Brain microvascular endothelial cell (primary cell): ENCODE results near the gene DES.

Experiments
- DNase-seq: peaks from one replicate; pipeline ENCODE4 v3.0.0-alpha.2; 2020
- H3K27ac ChIP-seq: fragments of 250-450 bp; sonication (Bioruptor Pico); 2 replicates; pipeline ENCODE4 v1.5.1; 2020; ENCODE audit warnings: mild to moderate bottlenecking, moderate library complexity
- H3K27me3 ChIP-seq: fragments of 250-450 bp; sonication (Bioruptor Pico); replicated peaks from 2 replicates; pipeline ENCODE4 v1.5.1; 2020; ENCODE audit warnings: mild to moderate bottlenecking
- H3K36me3 ChIP-seq: fragments of 250-450 bp; sonication (Bioruptor Pico); replicated peaks from 2 replicates; pipeline ENCODE4 v1.5.1; 2020; ENCODE audit warnings: mild to moderate bottlenecking
- H3K4me3 ChIP-seq: 2 replicates; pipeline ENCODE4 v1.5.1; 2011; ENCODE audit warnings: low read depth, mild to moderate bottlenecking, control low read depth, low read length, moderate library complexity
- in situ Hi-C: cut with HindIII; loops from 2 replicates; pipeline ENCODE4 v1.10.0; 2017; ENCODE audit warnings: low sequenced_read_pairs, low pct_ligation_motif_present
- TF ChIP-seq, protein P1 (sequence below): IDR thresholded peaks from 2 replicates; pipeline ENCODE4 v1.5.1; 2011; ENCODE audit warnings: low read depth, mild to moderate bottlenecking, moderate library complexity, low read length, control low read depth, inconsistent platforms; ENCODE audit errors: missing control alignments

DES gene

DNA sequence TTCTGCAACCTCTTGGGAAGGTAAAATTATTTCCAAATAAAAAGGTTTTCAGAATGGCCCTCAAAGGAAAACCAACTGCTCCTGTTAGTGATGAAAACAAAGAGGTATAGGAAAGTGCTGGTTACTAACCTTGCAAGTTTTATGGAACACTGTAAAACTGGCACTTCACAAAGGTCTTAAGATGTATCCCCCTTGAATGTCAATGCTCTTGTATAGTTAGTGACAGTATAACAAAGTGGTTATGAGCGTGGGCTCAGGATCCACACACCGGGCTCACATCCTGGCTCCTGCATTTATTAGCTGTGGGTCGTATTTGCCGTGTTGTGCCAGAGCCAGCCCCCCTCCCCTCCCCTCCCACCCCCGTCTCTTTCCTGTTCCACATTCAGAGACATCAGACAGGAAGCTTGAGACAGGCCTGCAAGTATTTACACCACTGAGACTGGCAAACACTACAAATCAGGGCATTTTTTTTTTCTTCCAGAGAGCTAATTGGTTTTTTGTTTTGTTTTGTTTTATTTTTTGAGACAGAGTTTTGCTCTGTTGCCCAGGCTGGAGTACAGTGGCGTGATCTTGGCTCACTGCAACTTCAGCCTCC, 21.2 kb upstream of the DES start:
- H3K27ac ChIP-seq: no peak overlapping the region
- H3K36me3 ChIP-seq: no peaks in the 10 kb centered on the region
- no peak overlapping the region for H3K4me3 ChIP-seq
- H3K27me3 ChIP-seq: no peaks in the 10 kb centered on the region
- TF ChIP-seq, protein P1, sequence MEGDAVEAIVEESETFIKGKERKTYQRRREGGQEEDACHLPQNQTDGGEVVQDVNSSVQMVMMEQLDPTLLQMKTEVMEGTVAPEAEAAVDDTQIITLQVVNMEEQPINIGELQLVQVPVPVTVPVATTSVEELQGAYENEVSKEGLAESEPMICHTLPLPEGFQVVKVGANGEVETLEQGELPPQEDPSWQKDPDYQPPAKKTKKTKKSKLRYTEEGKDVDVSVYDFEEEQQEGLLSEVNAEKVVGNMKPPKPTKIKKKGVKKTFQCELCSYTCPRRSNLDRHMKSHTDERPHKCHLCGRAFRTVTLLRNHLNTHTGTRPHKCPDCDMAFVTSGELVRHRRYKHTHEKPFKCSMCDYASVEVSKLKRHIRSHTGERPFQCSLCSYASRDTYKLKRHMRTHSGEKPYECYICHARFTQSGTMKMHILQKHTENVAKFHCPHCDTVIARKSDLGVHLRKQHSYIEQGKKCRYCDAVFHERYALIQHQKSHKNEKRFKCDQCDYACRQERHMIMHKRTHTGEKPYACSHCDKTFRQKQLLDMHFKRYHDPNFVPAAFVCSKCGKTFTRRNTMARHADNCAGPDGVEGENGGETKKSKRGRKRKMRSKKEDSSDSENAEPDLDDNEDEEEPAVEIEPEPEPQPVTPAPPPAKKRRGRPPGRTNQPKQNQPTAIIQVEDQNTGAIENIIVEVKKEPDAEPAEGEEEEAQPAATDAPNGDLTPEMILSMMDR: no peak
- DNase-seq: no peak
- in situ Hi-C loops: no loop called here

DNA sequence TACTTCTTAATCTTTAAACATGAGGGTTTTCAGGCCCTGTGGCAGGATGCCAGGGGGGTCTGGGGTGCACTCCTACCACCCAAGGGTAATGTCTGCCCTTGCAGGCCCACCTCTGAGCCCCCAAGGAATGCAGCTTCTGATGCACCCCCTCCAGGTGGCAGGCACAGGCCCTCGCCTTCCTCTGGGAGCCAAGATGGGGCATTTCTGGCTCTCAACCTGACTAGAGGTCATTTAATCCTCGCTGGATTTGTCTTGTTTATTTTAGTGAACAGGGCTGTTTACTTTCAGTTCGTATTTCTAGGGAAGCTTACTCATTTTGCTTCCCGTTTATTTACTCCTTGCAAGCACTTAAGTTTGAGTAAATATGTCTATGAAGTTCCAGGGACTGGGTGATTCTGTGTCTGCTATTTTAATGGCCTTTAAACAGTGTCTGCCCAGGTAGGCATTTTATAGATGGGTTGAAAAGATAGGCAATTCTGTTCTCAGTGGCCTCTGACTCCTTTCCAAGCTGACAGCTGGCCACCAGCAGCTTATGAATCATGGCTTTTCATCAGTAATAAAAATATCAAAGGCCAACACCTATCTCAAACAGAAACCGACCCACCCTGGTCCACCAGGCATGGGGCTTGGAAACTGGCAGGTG, 19.3 kb upstream of the DES start:
- no peaks in the 10 kb centered on the region for H3K27me3 ChIP-seq
- no peak overlapping the region for H3K27ac ChIP-seq
- DNase-seq: no peak
- H3K36me3 ChIP-seq: no peaks in the 10 kb centered on the region
- TF ChIP-seq, protein P1: no peak
- no peak overlapping the region for H3K4me3 ChIP-seq
- in situ Hi-C loops: no loop called here

DNA sequence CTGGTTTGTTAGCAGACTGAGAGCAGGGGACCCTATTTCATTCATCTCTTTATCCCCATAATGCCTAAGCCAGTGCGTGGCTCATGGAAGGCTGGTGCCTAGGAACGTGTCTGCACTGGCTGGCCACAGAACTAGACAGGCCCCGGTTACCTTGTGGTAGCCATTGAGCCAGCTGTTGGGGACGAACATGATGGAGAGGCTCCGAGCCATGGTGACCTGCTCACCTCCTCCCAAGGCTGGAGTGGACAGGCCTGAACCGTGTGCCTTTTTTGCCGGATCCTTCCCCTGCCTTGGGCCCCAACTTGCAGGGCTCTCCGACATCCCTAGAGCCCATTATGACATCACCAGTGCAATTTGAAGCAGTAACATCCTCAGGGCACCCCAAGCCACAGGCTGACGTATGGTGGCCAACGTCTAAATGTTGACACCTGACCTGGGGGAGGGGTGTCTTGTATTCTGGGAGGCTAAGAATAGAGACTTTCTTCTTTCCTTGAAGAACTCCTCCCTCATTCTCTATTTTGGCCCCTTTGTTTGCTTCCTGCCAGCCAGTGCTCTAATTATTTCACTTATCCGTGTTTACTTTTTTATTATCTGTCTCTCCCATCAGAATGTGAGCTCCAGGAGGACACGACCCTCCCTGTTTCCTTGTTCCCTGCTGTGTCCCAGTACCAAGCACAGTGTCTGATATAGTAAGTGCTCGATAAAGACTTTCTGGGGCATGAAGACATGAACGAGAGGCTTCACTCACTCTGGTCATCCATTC, 18.3 kb upstream of the DES start:
- Histone ChIP-seq H3K4me3 (no peak overlapping the region), H3K27ac (no peak overlapping the region), H3K27me3 (no peaks in the 10 kb centered on the region), H3K36me3 (no peaks in the 10 kb centered on the region)
- in situ Hi-C loops: no loop called here
- no peak for DNase-seq
- TF ChIP-seq, protein P1: no peak

DNA sequence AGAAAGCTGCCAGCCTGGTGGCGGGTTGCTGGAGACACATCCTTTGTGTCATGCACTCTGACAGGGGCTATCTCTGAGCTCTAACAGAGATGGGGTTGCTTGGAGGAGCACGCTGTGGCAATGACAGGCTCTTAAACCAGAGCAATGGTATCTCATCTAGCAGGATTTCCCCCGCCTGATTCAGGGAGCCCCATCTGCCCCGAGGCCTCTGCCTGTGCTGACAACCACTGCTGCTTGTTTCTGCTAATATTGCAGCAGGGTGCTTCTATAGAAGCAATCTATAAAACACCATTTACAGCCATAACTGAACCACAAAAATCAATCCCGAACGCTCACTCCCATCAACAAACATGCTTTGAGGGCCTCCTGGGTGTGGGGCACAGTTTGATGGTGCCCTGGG, 17.6 kb upstream of the DES start:
- no peak overlapping the region for H3K27ac ChIP-seq
- no peaks in the 10 kb centered on the region for H3K27me3 ChIP-seq
- no peak for DNase-seq
- TF ChIP-seq, protein P1: no peak
- in situ Hi-C loops: no loop called here
- H3K4me3 ChIP-seq: no peak overlapping the region
- H3K36me3 ChIP-seq: no peaks in the 10 kb centered on the region

DNA sequence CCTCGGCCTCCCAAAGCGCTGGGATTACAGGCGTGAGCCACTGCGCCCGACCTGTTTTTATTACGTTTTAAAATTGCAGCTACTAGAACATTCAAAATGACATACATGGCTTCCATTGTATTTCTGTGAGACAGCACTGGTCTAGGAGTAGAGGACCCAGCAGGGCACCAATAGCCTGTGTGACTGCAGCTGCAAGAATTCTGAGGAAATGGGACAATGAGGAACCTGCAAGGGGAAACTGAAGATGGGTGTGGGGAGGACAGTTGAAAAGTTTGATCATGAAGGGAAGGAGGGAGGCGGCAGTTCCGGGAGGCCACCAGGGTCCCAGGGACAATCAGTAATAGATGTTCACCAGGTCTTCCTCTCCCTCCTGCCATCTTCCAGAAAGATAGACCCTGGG, 16.6 kb upstream of the DES start:
- Histone ChIP-seq H3K27ac (no peak overlapping the region), H3K27me3 (no peaks in the 10 kb centered on the region), H3K4me3 (no peak overlapping the region), H3K36me3 (no peaks in the 10 kb centered on the region)
- in situ Hi-C loops: no loop called here
- TF ChIP-seq, protein P1: no peak
- no peak for DNase-seq
